SK-N-MC (cell line): ENCODE measurements around the gene LSR.
A peak's percentile ranks its signal among the peaks of the same experiment; 100 is the strongest.

ENCODE experiments used
- DNase-seq: peaks from one replicate; pipeline ENCODE4 v3.0.0-alpha.2; 2011; ENCODE audit warnings: low read depth, low spot score
- H3K27ac ChIP-seq: fragments of 200-600 bp; sonication (generic); 2 replicates; pipeline ENCODE4 v1.5.1; 2016; ENCODE audit warnings: mixed run types
- H3K36me3 ChIP-seq: fragments of 200-600 bp; sonication (generic); 2 replicates; pipeline ENCODE4 v1.6.1; 2017; ENCODE audit warnings: antibody characterized with exemption, low read length, mixed read lengths; ENCODE audit not compliant: insufficient read depth
- H3K4me3 ChIP-seq: fragments of 200-600 bp; sonication (generic); 2 replicates; pipeline ENCODE4 v1.5.1; 2016
- H3K9ac ChIP-seq: fragments of 200-600 bp; sonication (generic); 2 replicates; pipeline ENCODE4 v1.8.0; 2017; ENCODE audit warnings: mixed run types, mixed read lengths; ENCODE audit not compliant: insufficient read length
- H3K9me3 ChIP-seq: fragments of 200-600 bp; sonication (generic); 2 replicates; pipeline ENCODE4 v1.6.1; 2017; ENCODE audit warnings: low read depth, mild to moderate bottlenecking, antibody characterized with exemption, low read length, moderate library complexity, mixed read lengths
- EZH2 ChIP-seq: fragments of 200-600 bp; sonication (generic); IDR thresholded peaks from one replicate; pipeline ENCODE4 v1.6.1; 2017; ENCODE audit warnings: antibody characterized with exemption
- FOXP2 ChIP-seq: optimal IDR thresholded peaks from 2 replicates; pipeline ENCODE3; 2011; ENCODE audit warnings: mild to moderate bottlenecking, moderate library complexity; ENCODE audit not compliant: insufficient read depth; ENCODE audit errors: extremely low read length, control extremely low read depth
- POLR2AphosphoS5 ChIP-seq: IDR thresholded peaks from 2 replicates; pipeline ENCODE4 v1.6.1; 2012; ENCODE audit warnings: mild to moderate bottlenecking, low read depth, low read length, borderline replicate concordance

Gene LSR

GRCh38 chr19:35261356-35262100, 12.7 kb downstream of the LSR start:
- Histone ChIP-seq H3K9me3 (no peaks in the 10 kb centered on the region), H3K36me3 (no peaks in the 10 kb centered on the region), H3K4me3 (no peak overlapping the region), H3K9ac (no peak overlapping the region), H3K27ac (no peak overlapping the region)
- TF ChIP-seq FOXP2 (no peak), EZH2 (no peak), POLR2AphosphoS5 (no peak)
- no peak for DNase-seq

GRCh38 chr19:35262101-35262761, 13.4 kb downstream of the LSR start:
- no peak overlapping the region for H3K4me3 ChIP-seq
- no peaks in the 10 kb centered on the region for H3K36me3 ChIP-seq
- DNase-seq, result no peak
- TF ChIP-seq EZH2, result no peak
- no peak for TF ChIP-seq POLR2AphosphoS5
- TF ChIP-seq FOXP2, result no peak
- no peak overlapping the region for H3K27ac ChIP-seq
- H3K9me3 ChIP-seq, result no peaks in the 10 kb centered on the region
- H3K9ac ChIP-seq, result no peak overlapping the region

- no peaks in the 10 kb centered on the region for H3K9me3 ChIP-seq
- H3K9ac ChIP-seq, result no peak overlapping the region
- H3K27ac ChIP-seq, result no peak overlapping the region
- no peak overlapping the region for H3K4me3 ChIP-seq
- TF ChIP-seq EZH2 (no peak), FOXP2 (no peak), POLR2AphosphoS5 (no peak; the same call in 1 of the 2 replicates)
- no peak for DNase-seq
- H3K36me3 ChIP-seq, result no peaks in the 10 kb centered on the region
These were observed 15.7 kb downstream of the LSR start for GRCh38 chr19:35264268-35265125.

- TF ChIP-seq POLR2AphosphoS5 (no peak; the same call in 1 of the 2 replicates), EZH2 (no peak), FOXP2 (no peak)
- H3K9ac ChIP-seq, result no peak overlapping the region
- peaks cover 2% of the 10 kb centered on the region; the same call in 1 of the 2 replicates for H3K36me3 ChIP-seq
- no peaks in the 10 kb centered on the region for H3K9me3 ChIP-seq
- no peak overlapping the region for H3K27ac ChIP-seq
- H3K4me3 ChIP-seq, result no peak overlapping the region
- DNase-seq, result no peak
These were observed 16.5 kb downstream of the LSR start for GRCh38 chr19:35265126-35265899.

GRCh38 chr19:35265900-35266519, 17.2 kb downstream of the LSR start:
- Histone ChIP-seq H3K9ac (no peak overlapping the region), H3K27ac (no peak overlapping the region), H3K36me3 (peaks cover 9% of the 10 kb centered on the region; the same call in 1 of the 2 replicates), H3K4me3 (no peak overlapping the region), H3K9me3 (no peaks in the 10 kb centered on the region)
- DNase-seq, result no peak
- TF ChIP-seq FOXP2, result no peak
- no peak for TF ChIP-seq POLR2AphosphoS5
- no peak for TF ChIP-seq EZH2

GRCh38 chr19:35266520-35267352, 17.9 kb downstream of the LSR start:
- Histone ChIP-seq H3K27ac (no peak overlapping the region), H3K36me3 (peaks cover 16% of the 10 kb centered on the region; the same call in 1 of the 2 replicates), H3K9ac (peak overlapping the region; percentile 98), H3K9me3 (no peaks in the 10 kb centered on the region), H3K4me3 (peak overlapping the region; percentile 97)
- no peak for DNase-seq
- TF ChIP-seq POLR2AphosphoS5 (no peak), EZH2 (no peak), FOXP2 (no peak)

GRCh38 chr19:35267353-35267817, 18.6 kb downstream of the LSR start:
- DNase-seq, result no peak
- peaks cover 20% of the 10 kb centered on the region; the same call in 1 of the 2 replicates for H3K36me3 ChIP-seq
- no peaks in the 10 kb centered on the region for H3K9me3 ChIP-seq
- H3K27ac ChIP-seq, result peak overlapping the region; percentile 84
- H3K4me3 ChIP-seq, result peak overlapping the region; percentile 97
- TF ChIP-seq POLR2AphosphoS5 (peak; percentile 27; the same call in 1 of the 2 replicates), FOXP2 (no peak), EZH2 (no peak)
- peak overlapping the region; percentile 98 for H3K9ac ChIP-seq
